HepG2 (cell line): ENCODE results near the gene INHBE. TPM values are rescaled to one million over a fixed set of nuclear protein-coding genes. Genes with fewer than 3 reads are reported as not detected.
A peak's percentile ranks its signal among the peaks of the same experiment; 100 is the strongest.

ENCODE experiments used
- ATAC-seq: fragments of 200-7000 bp; cut with Tn5 transposase; 3 replicates; pipeline ENCODE4 v1.9.1; 2020; ENCODE audit warnings: mild to moderate bottlenecking, moderate library complexity
- BruUV-seq: library from RNA; stranded (reverse); fragments of 400-500 nt; replicated peaks from 2 replicates; lab custom pipeline; 2021; lab: Mats Ljungman, UMichigan
- CTCF ChIA-PET: fragments of 300-600 bp; formaldehyde crosslinking; extraction: SDS; loops from one replicate; lab custom pipeline; 2021; ENCODE audit warnings: low total read pairs, inconsistent platforms, low intra/inter-chr PET ratio; lab: Yijun Ruan, JAX
- POLR2A ChIA-PET: fragments of 350-600 bp; sonication (Branson Sonifier 250); formaldehyde crosslinking; loops from one replicate; lab custom pipeline; 2020; ENCODE audit warnings: antibody characterized with exemption, inconsistent platforms; lab: Yijun Ruan, JAX
- DNase-seq: peaks from one replicate; pipeline ENCODE4 v3.0.0-alpha.2; 2015; ENCODE audit warnings: low spot score
- FAIRE-seq: peaks from 3 replicates; lab custom pipeline; 2011; peaks lifted over from hg19 to GRCh38; lab: Jason Lieb, UNC
- H2AFZ ChIP-seq: one replicate; pipeline ENCODE4 v1.6.1; 2011; ENCODE audit warnings: low read length, inconsistent platforms
- H3K27ac ChIP-seq: fragments of 300-600 bp; 3 replicates; pipeline ENCODE4 v1.8.0; 2011; ENCODE audit warnings: mixed run types, mild to moderate bottlenecking, mixed read lengths, low read length, inconsistent platforms; ENCODE audit not compliant: insufficient read depth; ENCODE audit errors: extremely low read length
- H3K27me3 ChIP-seq, 2 experiments: fragments of 200-600 bp in 1 of 2; 2 replicates in 1 of 2; 3 replicates in 1 of 2; pipeline versions ENCODE4 v1.6.0 to v1.8.0; 2011; ENCODE audit warnings: low read length in 2 of 2, mild to moderate bottlenecking in 2 of 2, moderate library complexity in 2 of 2, inconsistent platforms in 1 of 2; ENCODE audit not compliant: insufficient read depth in 2 of 2, control insufficient read depth in 1 of 2
- H3K36me3 ChIP-seq, 2 experiments: fragments of 200-600 bp in 1 of 2; replicated peaks in 1 of 2; 2 replicates in 1 of 2; 3 replicates in 1 of 2; pipeline versions ENCODE4 v1.5.1 to v1.8.0; 2011; ENCODE audit warnings: low read length in 2 of 2, inconsistent platforms in 1 of 2; ENCODE audit not compliant: insufficient read depth in 2 of 2, control insufficient read depth in 1 of 2
- H3K4me1 ChIP-seq: 2 replicates; pipeline ENCODE4 v1.5.1; 2012; ENCODE audit warnings: low read length, inconsistent platforms; ENCODE audit not compliant: insufficient read depth
- H3K4me2 ChIP-seq: 2 replicates; pipeline ENCODE4 v1.6.0; 2011; ENCODE audit warnings: low read depth, low read length, inconsistent platforms
- H3K4me3 ChIP-seq, 3 experiments: fragments of 200-600 bp in 1 of 3; sonication (generic), shearing (Covaris generic) in 1 of 3; replicated peaks in 1 of 3; 2 replicates each; pipeline ENCODE4 v1.5.1; 2011 to 2016; ENCODE audit warnings: low read length in 3 of 3, inconsistent platforms in 2 of 3, low read depth in 2 of 3, mild to moderate bottlenecking in 2 of 3, control low read depth in 1 of 3, mixed read lengths in 1 of 3; ENCODE audit not compliant: insufficient read depth in 1 of 3
- H3K79me2 ChIP-seq: one replicate; pipeline ENCODE4 v1.6.1; 2011; ENCODE audit warnings: low read length, inconsistent platforms; ENCODE audit not compliant: insufficient read depth
- H3K9ac ChIP-seq: 2 replicates; pipeline ENCODE4 v1.6.0; 2011; ENCODE audit warnings: mild to moderate bottlenecking, low read depth, low read length, inconsistent platforms; ENCODE audit not compliant: insufficient read depth
- H3K9me3 ChIP-seq: 2 replicates; pipeline ENCODE4 v1.5.1; 2012; ENCODE audit warnings: mild to moderate bottlenecking, low read length
- H4K20me1 ChIP-seq: 2 replicates; pipeline ENCODE4 v1.6.0; 2011; ENCODE audit warnings: inconsistent platforms, mild to moderate bottlenecking, low read length, moderate library complexity; ENCODE audit not compliant: insufficient read depth
- CTCF ChIP-seq: sonication (generic); formaldehyde crosslinking; IDR thresholded peaks from 2 replicates; pipeline ENCODE4 v1.5.0; 2020; ENCODE audit warnings: mild to moderate bottlenecking, missing genetic modification reagents, moderate library complexity
- JUN ChIP-seq: sonication (generic); formaldehyde crosslinking; IDR thresholded peaks from 2 replicates; pipeline ENCODE4 v1.4.0; 2020; ENCODE audit warnings: mild to moderate bottlenecking, missing genetic modification reagents
- PCBP1 ChIP-seq: fragments of 200-400 bp; formaldehyde crosslinking; IDR thresholded peaks from 2 replicates; pipeline ENCODE4 v1.6.1; 2017; ENCODE audit warnings: mild to moderate bottlenecking, low read depth, low read length, borderline replicate concordance
- POLR2AphosphoS5 ChIP-seq: IDR thresholded peaks from 2 replicates; pipeline ENCODE4 v1.6.1; 2012; ENCODE audit warnings: low read depth, low read length
- SPEN ChIP-seq: sonication (generic); formaldehyde crosslinking; IDR thresholded peaks from 2 replicates; pipeline ENCODE4 v1.5.1; 2020; ENCODE audit warnings: low read depth, mild to moderate bottlenecking, missing genetic modification reagents
- XBP1 ChIP-seq: sonication (generic); formaldehyde crosslinking; IDR thresholded peaks from 2 replicates; pipeline ENCODE4 v1.5.0; 2020; ENCODE audit warnings: missing genetic modification reagents
- ZNF234 ChIP-seq: sonication (generic); formaldehyde crosslinking; conservative IDR thresholded peaks from 2 replicates; pipeline ENCODE4 v1.5.1; 2020; ENCODE audit warnings: mild to moderate bottlenecking, missing genetic modification reagents
- ZNF33A ChIP-seq: sonication (generic); formaldehyde crosslinking; IDR thresholded peaks from 2 replicates; pipeline ENCODE4 v1.5.1; 2020; ENCODE audit warnings: missing genetic modification reagents, mild to moderate bottlenecking, moderate library complexity, borderline replicate concordance
- ZNF510 ChIP-seq: sonication (generic); formaldehyde crosslinking; IDR thresholded peaks from 2 replicates; pipeline ENCODE4 v1.4.0; 2020; ENCODE audit warnings: low read depth, mild to moderate bottlenecking, missing genetic modification reagents
- ZNF607 ChIP-seq: sonication (generic); formaldehyde crosslinking; IDR thresholded peaks from 2 replicates; pipeline ENCODE4 v1.5.1; 2020; ENCODE audit warnings: missing genetic modification reagents, mild to moderate bottlenecking, borderline replicate concordance
- ZNF720 ChIP-seq: sonication (generic); formaldehyde crosslinking; IDR thresholded peaks from 2 replicates; pipeline ENCODE4 v1.4.0; 2020; ENCODE audit warnings: missing genetic modification reagents
- WGBS: methylation state at CpG from one replicate; pipeline ENCODE4 v1.1.6; 2017; ENCODE audit warnings: low lambda C conversion rate; 5-methylcytosine and 5-hydroxymethylcytosine counted together
- in situ Hi-C: cut with HindIII; loops from 2 replicates; pipeline ENCODE4 v1.10.0; 2017; ENCODE audit warnings: low pct_unique_long_range_greater_than_20kb; ENCODE audit not compliant: extremely low pct_ligation_motif_present
- intact Hi-C: fragments of 100-400 bp; cut with micrococcal nuclease; formaldehyde crosslinking; loops from one replicate; pipeline ENCODE4 v1.10.0; 2022; ENCODE audit not compliant: unreplicated experiment
- polyA plus RNA-seq, 8 experiments: library from polyadenylated mRNA; depleted of rRNA in 3 of 8; stranded (reverse) in 7 of 8; unstranded in 1 of 8; fragments of >200 nt; fragmentation: Illumina TruSeq in 4 of 8; extraction: Trizol in 4 of 8; gene quantifications; 2 replicates each; pipeline versions ENCODE4 v1.2.1 to v1.2.3, GENCODE V29; 2011 to 2016; ENCODE audit warnings: low read depth in 4 of 8, missing spikeins in 1 of 8, mixed read lengths in 1 of 8; ENCODE audit not compliant: insufficient read depth in 1 of 8
- total RNA-seq, 5 experiments: library from RNA; depleted of rRNA; stranded (reverse); fragments of >200 nt; fragmentation: Illumina TruSeq; extraction: Trizol; gene quantifications; 2 replicates each; pipeline ENCODE4 v1.2.3, GENCODE V29; 2016; ENCODE audit warnings: low read depth in 1 of 5
- TF ChIP-seq, protein P1 (sequence below): sonication (generic); formaldehyde crosslinking; IDR thresholded peaks from 2 replicates; pipeline ENCODE4 v1.5.1; 2020; ENCODE audit warnings: missing genetic modification reagents, mild to moderate bottlenecking, borderline replicate concordance
- TF ChIP-seq, protein P2 (sequence below): sonication (generic); formaldehyde crosslinking; IDR thresholded peaks from 2 replicates; pipeline ENCODE4 v1.8.0; 2022; ENCODE audit warnings: missing genetic modification reagents, mild to moderate bottlenecking, moderate library complexity, borderline replicate concordance
- TF ChIP-seq, protein P3 (sequence below): sonication (generic); formaldehyde crosslinking; IDR thresholded peaks from 2 replicates; pipeline ENCODE4 v1.4.0; 2020; ENCODE audit warnings: missing genetic modification reagents; ENCODE audit errors: not compliant biosample characterization
- TF ChIP-seq, protein P4 (sequence below): sonication (generic); formaldehyde crosslinking; IDR thresholded peaks from 2 replicates; pipeline ENCODE4 v1.5.1; 2020; ENCODE audit warnings: missing genetic modification reagents, mild to moderate bottlenecking, borderline replicate concordance

The INHBE gene
- total and polyA plus RNA-seq, 2 of the 13 experiments (the other 11 are each of a cell fraction or from before 2014, with no cell fraction given) = 17.0 to 32.0 TPM

DNA sequence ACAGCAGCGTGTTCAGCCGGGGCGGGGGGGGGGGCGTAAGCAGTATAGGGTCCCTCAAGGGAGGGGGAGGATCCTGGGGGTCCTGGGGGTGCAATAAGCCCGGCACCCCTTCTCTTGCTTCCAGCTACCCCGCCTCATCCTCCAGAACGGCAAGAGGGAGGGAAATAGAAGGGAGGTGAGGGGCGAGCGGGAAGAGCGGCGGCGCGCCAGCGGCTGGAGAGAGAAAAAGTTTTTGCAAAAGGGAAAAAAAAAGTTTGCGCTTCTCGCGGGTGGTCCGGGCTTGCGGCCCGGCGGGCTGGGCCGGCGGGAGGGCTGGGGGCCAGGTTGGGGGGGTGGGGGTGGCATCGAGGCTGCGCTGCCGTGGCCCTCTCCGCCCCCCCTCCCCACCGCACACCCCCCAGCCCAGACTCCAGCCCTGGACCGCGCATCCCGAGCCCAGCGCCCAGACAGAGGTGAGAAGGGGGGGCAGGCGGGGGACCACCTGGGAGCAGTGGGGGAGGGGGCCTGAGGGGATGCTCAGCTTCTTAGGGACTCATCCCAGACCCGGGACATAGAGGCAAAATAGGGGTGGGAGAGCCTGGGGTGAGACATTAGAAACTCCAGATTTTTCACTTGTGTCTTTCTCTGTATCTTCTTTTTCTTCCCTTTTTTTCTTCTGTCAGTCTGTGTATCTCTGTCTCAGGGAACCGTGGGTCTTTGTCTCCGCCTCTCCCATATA is 4.8 kb downstream of the INHBE start, which contains the start of gene GLI1:
GLI1 (plus strand) TSS at position 36 of the 718 bp plus-strand sequence. CDS start 3,907 bp downstream, outside the sequence.
- DNase-seq = no peak
- Histone ChIP-seq H3K4me3 (peak within 1 kb of the TSS; percentile 63 to 94 (median 76)), H3K36me3 (no peaks in the 10 kb centered on the region), H3K27me3 (peaks cover 0 to 16% of the 10 kb centered on the region in 2 experiments; a peak in 2 of 5 replicates), H3K4me1 (peaks cover 70% of the 10 kb centered on the region), H3K4me2 (peak within 1 kb of the TSS; percentile 100), H4K20me1 (no peaks in the 10 kb centered on the region), H3K79me2 (peaks cover 15% of the 10 kb centered on the region), H3K9me3 (no peaks in the 10 kb centered on the region), H2AFZ (peak within 1 kb of the TSS; percentile 87), H3K27ac (peak within 1 kb of the TSS; percentile 43), H3K9ac (peak within 1 kb of the TSS; percentile 64)
- 2% methylated on average over 26 of the region's 36 CpGs for WGBS
- ChIA-PET CTCF (interaction anchor here (0.5 to 1.4 kb wide), 2 partner anchors 152 to 179 kb away, joined by 3 to 5 read pairs; no protein-coding TSS in a partner anchor), POLR2A (interaction anchor here (0.6 to 1.8 kb wide), 5 partner anchors 22 to 60 kb away, joined by 3 to 11 read pairs (median 5); partner anchors contain the start of genes DDIT3 and INHBC)
- FAIRE-seq = no peak
- ATAC-seq = no peak
- in situ Hi-C loops (loop anchor here (5.0 kb wide), 1 partner anchor 198 kb away; no protein-coding TSS in a partner anchor), intact Hi-C loops (loop anchor here (10.0 kb wide), 1 partner anchor 705 kb away; the partner anchor contains the start of gene PRIM1)
- no TSS peak for BruUV-seq
- TF ChIP-seq JUN (CRISPR knock-in tag) = no peak
- no peak for TF ChIP-seq POLR2AphosphoS5
- no peak for TF ChIP-seq PCBP1
- TF ChIP-seq ZNF234 = no peak
- no peak for TF ChIP-seq ZNF720 (CRISPR knock-in tag)
- TF ChIP-seq ZNF33A (CRISPR knock-in tag) = no peak
- no peak for TF ChIP-seq XBP1 (CRISPR knock-in tag)
- no peak for TF ChIP-seq ZNF607 (CRISPR knock-in tag)
- TF ChIP-seq, protein P1, sequence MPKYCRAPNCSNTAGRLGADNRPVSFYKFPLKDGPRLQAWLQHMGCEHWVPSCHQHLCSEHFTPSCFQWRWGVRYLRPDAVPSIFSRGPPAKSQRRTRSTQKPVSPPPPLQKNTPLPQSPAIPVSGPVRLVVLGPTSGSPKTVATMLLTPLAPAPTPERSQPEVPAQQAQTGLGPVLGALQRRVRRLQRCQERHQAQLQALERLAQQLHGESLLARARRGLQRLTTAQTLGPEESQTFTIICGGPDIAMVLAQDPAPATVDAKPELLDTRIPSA (CRISPR knock-in tag) = no peak
- TF ChIP-seq, protein P2, sequence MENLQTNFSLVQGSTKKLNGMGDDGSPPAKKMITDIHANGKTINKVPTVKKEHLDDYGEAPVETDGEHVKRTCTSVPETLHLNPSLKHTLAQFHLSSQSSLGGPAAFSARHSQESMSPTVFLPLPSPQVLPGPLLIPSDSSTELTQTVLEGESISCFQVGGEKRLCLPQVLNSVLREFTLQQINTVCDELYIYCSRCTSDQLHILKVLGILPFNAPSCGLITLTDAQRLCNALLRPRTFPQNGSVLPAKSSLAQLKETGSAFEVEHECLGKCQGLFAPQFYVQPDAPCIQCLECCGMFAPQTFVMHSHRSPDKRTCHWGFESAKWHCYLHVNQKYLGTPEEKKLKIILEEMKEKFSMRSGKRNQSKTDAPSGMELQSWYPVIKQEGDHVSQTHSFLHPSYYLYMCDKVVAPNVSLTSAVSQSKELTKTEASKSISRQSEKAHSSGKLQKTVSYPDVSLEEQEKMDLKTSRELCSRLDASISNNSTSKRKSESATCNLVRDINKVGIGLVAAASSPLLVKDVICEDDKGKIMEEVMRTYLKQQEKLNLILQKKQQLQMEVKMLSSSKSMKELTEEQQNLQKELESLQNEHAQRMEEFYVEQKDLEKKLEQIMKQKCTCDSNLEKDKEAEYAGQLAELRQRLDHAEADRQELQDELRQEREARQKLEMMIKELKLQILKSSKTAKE (CRISPR knock-in tag) = no peak
- TF ChIP-seq, protein P3, sequence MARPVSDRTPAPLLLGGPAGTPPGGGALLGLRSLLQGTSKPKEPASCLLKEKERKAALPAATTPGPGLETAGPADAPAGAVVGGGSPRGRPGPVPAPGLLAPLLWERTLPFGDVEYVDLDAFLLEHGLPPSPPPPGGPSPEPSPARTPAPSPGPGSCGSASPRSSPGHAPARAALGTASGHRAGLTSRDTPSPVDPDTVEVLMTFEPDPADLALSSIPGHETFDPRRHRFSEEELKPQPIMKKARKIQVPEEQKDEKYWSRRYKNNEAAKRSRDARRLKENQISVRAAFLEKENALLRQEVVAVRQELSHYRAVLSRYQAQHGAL (CRISPR knock-in tag) = no peak
- TF ChIP-seq CTCF (CRISPR knock-in tag) = no peak
- TF ChIP-seq, protein P4, sequence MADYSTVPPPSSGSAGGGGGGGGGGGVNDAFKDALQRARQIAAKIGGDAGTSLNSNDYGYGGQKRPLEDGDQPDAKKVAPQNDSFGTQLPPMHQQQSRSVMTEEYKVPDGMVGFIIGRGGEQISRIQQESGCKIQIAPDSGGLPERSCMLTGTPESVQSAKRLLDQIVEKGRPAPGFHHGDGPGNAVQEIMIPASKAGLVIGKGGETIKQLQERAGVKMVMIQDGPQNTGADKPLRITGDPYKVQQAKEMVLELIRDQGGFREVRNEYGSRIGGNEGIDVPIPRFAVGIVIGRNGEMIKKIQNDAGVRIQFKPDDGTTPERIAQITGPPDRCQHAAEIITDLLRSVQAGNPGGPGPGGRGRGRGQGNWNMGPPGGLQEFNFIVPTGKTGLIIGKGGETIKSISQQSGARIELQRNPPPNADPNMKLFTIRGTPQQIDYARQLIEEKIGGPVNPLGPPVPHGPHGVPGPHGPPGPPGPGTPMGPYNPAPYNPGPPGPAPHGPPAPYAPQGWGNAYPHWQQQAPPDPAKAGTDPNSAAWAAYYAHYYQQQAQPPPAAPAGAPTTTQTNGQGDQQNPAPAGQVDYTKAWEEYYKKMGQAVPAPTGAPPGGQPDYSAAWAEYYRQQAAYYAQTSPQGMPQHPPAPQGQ (CRISPR knock-in tag) = no peak
- no peak for TF ChIP-seq SPEN
- no peak for TF ChIP-seq ZNF510
